Activated CD4-positive, alpha-beta T cell treated with anti-CD3 and anti-CD28 coated beads, Interleukin-2, amount 10 ng/mL, durations not matched to agents 7 days and 5 days (primary cell): ENCODE results near the gene NPFFR1. TPM values are rescaled to one million over a fixed set of nuclear protein-coding genes. Genes with fewer than 3 reads are reported as not detected.

Source experiments
- CTCF ChIA-PET: fragments of 350-600 bp; sonication (Branson Sonifier 250); formaldehyde crosslinking; loops from one replicate; lab custom pipeline; 2021; ENCODE audit warnings: antibody characterized with exemption; lab: Charles Lee
- POLR2A ChIA-PET: fragments of 350-600 bp; sonication (Branson Sonifier 250); formaldehyde crosslinking; loops from one replicate; lab custom pipeline; 2021; ENCODE audit warnings: antibody characterized with exemption; lab: Charles Lee
- DNase-seq: peaks from one replicate; pipeline ENCODE4 v3.0.0-alpha.2; 2020
- H3K27ac Mint-ChIP-seq: one replicate; pipeline ENCODE4 v1.8.0; 2021; ENCODE audit warnings: mild to moderate bottlenecking, moderate library complexity, mixed read lengths
- H3K27me3 Mint-ChIP-seq: one replicate; pipeline ENCODE4 v1.8.0; 2021; ENCODE audit warnings: mixed read lengths
- H3K36me3 Mint-ChIP-seq: one replicate; pipeline ENCODE4 v1.8.0; 2021; ENCODE audit warnings: low read depth, mixed read lengths
- H3K4me1 Mint-ChIP-seq: one replicate; pipeline ENCODE4 v1.8.0; 2021; ENCODE audit warnings: mixed read lengths
- H3K4me3 Mint-ChIP-seq: one replicate; pipeline ENCODE4 v1.8.0; 2021; ENCODE audit warnings: mild to moderate bottlenecking, moderate library complexity, mixed read lengths
- H3K9me3 Mint-ChIP-seq: one replicate; pipeline ENCODE4 v1.8.0; 2021; ENCODE audit warnings: mixed read lengths
- total RNA-seq, 2 experiments: library from RNA; stranded (reverse); gene quantifications; one replicate each; pipeline ENCODE4 v1.2.3, GENCODE V29; 2021

Gene NPFFR1, protein sequence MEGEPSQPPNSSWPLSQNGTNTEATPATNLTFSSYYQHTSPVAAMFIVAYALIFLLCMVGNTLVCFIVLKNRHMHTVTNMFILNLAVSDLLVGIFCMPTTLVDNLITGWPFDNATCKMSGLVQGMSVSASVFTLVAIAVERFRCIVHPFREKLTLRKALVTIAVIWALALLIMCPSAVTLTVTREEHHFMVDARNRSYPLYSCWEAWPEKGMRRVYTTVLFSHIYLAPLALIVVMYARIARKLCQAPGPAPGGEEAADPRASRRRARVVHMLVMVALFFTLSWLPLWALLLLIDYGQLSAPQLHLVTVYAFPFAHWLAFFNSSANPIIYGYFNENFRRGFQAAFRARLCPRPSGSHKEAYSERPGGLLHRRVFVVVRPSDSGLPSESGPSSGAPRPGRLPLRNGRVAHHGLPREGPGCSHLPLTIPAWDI
- total RNA-seq: not detected

DNA sequence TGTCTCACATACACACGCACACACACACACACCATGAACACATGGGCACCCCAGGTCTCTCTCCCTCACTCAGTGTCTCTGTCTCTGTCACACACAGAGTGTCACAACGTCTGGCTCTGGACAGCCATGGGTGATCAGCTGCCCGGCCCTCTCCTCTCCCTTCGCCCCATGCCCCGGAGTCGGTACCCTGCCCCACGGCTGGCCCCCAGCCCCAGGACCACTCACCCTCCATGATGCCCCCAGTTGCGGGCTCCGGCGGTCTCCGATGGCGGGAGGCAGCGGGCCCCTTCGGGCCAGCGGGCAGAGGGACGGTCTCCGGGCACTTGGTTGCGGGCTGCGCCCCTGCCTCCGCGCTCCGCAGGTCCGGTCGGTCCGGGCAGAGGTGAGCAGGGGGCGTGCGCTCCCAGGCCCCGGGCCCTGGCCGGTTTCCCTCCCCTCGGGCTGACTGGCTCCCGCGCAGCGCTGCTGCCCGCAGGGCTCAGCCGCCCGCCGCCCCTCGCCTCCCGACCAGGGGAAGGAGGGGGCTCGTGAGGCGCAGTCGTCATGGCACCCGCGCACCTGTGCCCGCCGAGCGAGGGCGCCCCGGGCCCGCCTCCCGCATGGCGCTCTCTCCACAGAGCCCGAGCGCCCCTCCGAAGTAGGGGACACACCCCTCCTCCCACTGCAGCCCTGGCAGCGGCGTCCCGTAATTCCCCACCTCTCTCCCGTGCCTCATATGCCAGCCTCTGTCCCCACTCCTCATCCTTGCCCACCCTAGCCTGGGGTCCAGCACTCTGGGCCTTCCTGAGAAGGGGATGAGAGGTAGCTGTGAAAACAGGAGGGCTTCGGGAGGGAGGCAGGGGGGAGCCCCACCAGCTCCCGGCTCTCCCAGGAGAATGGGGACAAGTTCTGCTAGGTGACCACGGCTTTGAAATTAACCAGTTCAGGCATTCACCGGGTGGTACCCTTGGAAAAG is at the start of gene NPFFR1:
Gene NPFFR1 (minus strand): TSS at position 560 of the 955 bp plus-strand sequence. CDS start 328 bp downstream, at position 232.
- no peak within 1 kb of the TSS for H3K27ac Mint-ChIP-seq
- no peak for DNase-seq
- no peak within 1 kb of the TSS for H3K4me3 Mint-ChIP-seq
- no peaks in the 10 kb centered on the region for H3K36me3 Mint-ChIP-seq
- ChIA-PET POLR2A (no interaction called here), CTCF (interaction anchor here (1.0 to 2.5 kb wide), 3 partner anchors 11 to 17 kb away, joined by 3 to 10 read pairs (median 3); no protein-coding TSS in a partner anchor)
- peaks cover 66% of the 10 kb centered on the region for H3K27me3 Mint-ChIP-seq
- no peaks in the 10 kb centered on the region for H3K9me3 Mint-ChIP-seq
- H3K4me1 Mint-ChIP-seq: peaks cover 5% of the 10 kb centered on the region

DNA sequence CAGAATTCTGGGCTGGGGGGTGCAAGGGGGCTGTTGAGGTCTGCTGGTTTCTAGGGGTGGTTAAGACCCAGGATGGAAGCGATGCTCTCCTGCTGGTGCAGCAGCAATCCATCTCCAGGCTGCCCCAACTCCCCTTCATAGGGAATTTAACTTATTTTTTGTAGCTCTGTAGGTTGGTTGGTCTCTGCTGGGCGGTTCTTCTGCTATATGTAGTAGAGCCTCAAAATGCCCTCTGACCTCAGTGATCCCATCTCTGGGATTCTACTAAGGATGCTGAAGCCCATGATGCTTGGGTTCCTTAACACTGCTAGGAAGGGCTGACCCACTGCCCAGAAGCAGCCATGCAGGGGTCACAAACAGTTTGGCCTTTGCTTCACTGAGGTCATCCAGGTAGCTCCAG is 49.5 kb upstream of the NPFFR1 start:
- ChIA-PET CTCF (interaction anchor here (1.1 to 1.6 kb wide), 3 partner anchors 9 to 112 kb away, joined by 3 to 5 read pairs (median 3); no protein-coding TSS in a partner anchor), POLR2A (no interaction called here)
- H3K4me3 Mint-ChIP-seq: no peak overlapping the region
- peaks cover 17% of the 10 kb centered on the region for H3K9me3 Mint-ChIP-seq
- DNase-seq: no peak
- H3K4me1 Mint-ChIP-seq: peaks cover 22% of the 10 kb centered on the region
- no peaks in the 10 kb centered on the region for H3K27me3 Mint-ChIP-seq
- peaks cover 18% of the 10 kb centered on the region for H3K36me3 Mint-ChIP-seq
- no peak overlapping the region for H3K27ac Mint-ChIP-seq

DNA sequence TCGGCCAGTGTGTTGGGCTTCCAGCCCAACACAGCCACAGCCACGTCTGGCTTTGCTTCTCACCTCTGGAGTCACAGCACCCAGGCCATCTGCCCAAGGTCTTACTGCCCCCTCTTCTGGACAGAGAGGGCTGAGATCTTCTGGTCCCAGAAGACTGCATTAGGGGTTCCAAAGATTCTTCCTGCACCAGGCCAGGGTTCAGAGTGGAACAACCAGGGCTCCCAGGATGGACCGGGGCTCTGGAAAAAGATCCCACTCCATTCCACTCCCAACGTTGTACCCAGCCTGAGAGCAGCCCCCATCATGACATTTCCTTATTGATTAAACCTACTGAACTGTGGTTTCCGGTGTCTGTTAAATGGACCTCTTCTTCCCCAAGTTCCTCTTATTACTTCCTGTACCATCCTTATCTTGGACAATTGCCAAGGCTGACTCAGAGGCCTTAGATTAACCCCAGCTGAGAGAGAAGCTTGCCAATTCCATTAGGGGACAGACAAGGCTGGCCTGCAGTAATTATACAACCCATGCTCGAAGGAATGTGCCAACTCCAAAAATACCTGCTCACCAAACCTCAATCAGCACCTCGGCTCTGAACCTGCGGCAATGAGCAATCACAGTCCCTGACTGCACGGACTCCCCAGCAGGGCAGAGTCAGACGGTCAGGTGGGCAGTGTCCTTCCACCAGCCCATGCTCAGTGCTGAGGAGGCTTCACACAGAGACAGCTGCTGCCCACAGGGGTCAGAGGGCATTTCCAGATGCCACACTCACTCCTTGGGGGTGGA is 47.9 kb upstream of the NPFFR1 start:
- H3K4me3 Mint-ChIP-seq: no peak overlapping the region
- no peak overlapping the region for H3K27ac Mint-ChIP-seq
- ChIA-PET CTCF (interaction anchor here (1.6 kb wide), 1 partner anchor 110 kb away, joined by 5 read pairs; no protein-coding TSS in a partner anchor), POLR2A (no interaction called here)
- H3K36me3 Mint-ChIP-seq: peaks cover 15% of the 10 kb centered on the region
- peaks cover 22% of the 10 kb centered on the region for H3K4me1 Mint-ChIP-seq
- peaks cover 17% of the 10 kb centered on the region for H3K9me3 Mint-ChIP-seq
- DNase-seq: peak; percentile 17
- no peaks in the 10 kb centered on the region for H3K27me3 Mint-ChIP-seq

DNA sequence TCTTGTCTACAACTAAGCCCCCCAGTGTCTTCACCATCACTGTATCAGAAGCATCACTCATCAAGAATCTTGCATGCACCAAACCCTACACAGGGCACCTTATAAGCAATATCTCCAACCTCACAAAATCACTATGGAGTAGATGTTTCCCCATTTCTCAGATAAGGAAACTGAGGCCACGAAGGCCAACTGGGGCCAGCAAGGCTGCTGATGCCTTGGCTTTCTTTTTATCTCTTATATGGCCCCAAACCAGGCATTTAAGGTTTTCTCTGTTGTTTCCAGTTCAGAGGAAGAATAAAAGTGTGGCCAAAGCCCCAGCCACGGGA is 47.3 kb upstream of the NPFFR1 start:
- Mint-ChIP-seq H3K27ac (peak overlapping the region; percentile 37), H3K4me3 (no peak overlapping the region), H3K4me1 (peaks cover 22% of the 10 kb centered on the region), H3K9me3 (peaks cover 12% of the 10 kb centered on the region), H3K36me3 (peaks cover 9% of the 10 kb centered on the region), H3K27me3 (no peaks in the 10 kb centered on the region)
- POLR2A ChIA-PET: no interaction called here
- CTCF ChIA-PET: no interaction called here
- no peak for DNase-seq

DNA sequence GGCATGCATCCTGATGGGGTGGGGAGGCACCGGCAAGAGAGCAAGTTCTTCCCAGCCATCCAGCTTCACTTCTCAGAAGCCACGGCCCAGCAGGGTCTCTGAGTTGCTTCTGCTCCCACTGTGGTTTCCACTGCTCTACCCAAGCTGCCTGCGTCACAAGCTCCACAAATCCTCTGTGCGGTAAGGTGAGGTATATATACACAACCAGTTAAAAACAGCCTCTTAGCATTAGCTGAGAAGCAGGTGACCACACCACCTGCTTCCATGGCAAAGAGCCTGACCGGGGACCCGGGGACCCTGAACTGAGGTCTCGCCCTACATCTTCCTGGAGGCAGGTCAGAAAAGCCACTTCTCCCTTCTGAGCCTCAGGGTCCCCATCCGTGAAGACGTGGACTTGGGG is 46.9 kb upstream of the NPFFR1 start:
- CTCF ChIA-PET: no interaction called here
- peak overlapping the region; percentile 37 for H3K27ac Mint-ChIP-seq
- peaks cover 6% of the 10 kb centered on the region for H3K36me3 Mint-ChIP-seq
- peaks cover 7% of the 10 kb centered on the region for H3K9me3 Mint-ChIP-seq
- H3K27me3 Mint-ChIP-seq: no peaks in the 10 kb centered on the region
- H3K4me3 Mint-ChIP-seq: no peak overlapping the region
- POLR2A ChIA-PET: no interaction called here
- peaks cover 23% of the 10 kb centered on the region for H3K4me1 Mint-ChIP-seq
- DNase-seq: no peak

DNA sequence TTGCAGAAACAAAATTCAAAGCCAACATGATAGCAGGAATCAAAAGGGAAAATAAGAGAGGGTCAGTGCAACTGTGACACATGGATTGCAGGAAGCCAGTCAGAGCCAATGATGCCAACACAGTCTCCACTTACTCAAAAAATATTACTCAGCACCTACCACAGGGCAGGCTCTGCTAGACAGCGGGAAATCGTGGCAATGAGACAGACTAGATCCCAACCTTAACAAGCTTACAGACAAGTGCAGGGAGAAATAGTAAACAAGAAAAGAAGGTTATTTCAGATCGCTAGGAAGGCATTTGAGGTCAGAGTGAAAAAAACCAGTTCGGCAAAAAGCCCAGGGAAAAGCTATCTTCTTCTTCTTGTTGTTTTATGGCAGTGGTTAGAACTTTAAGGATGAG is 45.2 kb upstream of the NPFFR1 start:
- H3K27ac Mint-ChIP-seq: peak overlapping the region; percentile 47
- no peak overlapping the region for H3K4me3 Mint-ChIP-seq
- CTCF ChIA-PET: interaction anchor here (0.9 kb wide), 1 partner anchor 35 kb away, joined by 3 read pairs; no protein-coding TSS in a partner anchor
- POLR2A ChIA-PET: no interaction called here
- H3K36me3 Mint-ChIP-seq: peaks cover 3% of the 10 kb centered on the region
- no peaks in the 10 kb centered on the region for H3K27me3 Mint-ChIP-seq
- no peak for DNase-seq
- H3K9me3 Mint-ChIP-seq: peaks cover 4% of the 10 kb centered on the region
- peaks cover 37% of the 10 kb centered on the region for H3K4me1 Mint-ChIP-seq

DNA sequence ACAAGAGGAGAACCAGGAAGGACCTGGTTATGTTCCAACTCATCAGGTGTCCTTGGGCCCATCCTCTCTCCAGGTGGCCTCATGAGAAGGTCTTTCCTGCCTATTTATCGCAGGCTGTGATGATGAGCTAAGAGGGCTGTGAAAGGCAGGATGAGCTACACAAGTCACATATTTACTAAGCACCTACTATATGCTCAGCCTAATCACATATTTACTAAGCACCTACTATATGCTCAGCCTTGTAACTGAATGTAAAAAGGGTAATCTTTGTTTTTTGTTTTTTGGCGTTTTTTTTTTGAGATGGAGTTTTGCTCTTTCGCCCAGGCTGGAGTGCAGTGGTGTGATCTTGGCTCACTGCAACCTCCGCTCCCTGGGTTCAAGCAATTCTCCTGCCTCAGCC is 44.2 kb upstream of the NPFFR1 start:
- H3K36me3 Mint-ChIP-seq: peaks cover 3% of the 10 kb centered on the region
- H3K9me3 Mint-ChIP-seq: no peaks in the 10 kb centered on the region
- no peak for DNase-seq
- POLR2A ChIA-PET: no interaction called here
- H3K4me1 Mint-ChIP-seq: peaks cover 47% of the 10 kb centered on the region
- H3K27ac Mint-ChIP-seq: no peak overlapping the region
- no peaks in the 10 kb centered on the region for H3K27me3 Mint-ChIP-seq
- H3K4me3 Mint-ChIP-seq: no peak overlapping the region
- CTCF ChIA-PET: no interaction called here

DNA sequence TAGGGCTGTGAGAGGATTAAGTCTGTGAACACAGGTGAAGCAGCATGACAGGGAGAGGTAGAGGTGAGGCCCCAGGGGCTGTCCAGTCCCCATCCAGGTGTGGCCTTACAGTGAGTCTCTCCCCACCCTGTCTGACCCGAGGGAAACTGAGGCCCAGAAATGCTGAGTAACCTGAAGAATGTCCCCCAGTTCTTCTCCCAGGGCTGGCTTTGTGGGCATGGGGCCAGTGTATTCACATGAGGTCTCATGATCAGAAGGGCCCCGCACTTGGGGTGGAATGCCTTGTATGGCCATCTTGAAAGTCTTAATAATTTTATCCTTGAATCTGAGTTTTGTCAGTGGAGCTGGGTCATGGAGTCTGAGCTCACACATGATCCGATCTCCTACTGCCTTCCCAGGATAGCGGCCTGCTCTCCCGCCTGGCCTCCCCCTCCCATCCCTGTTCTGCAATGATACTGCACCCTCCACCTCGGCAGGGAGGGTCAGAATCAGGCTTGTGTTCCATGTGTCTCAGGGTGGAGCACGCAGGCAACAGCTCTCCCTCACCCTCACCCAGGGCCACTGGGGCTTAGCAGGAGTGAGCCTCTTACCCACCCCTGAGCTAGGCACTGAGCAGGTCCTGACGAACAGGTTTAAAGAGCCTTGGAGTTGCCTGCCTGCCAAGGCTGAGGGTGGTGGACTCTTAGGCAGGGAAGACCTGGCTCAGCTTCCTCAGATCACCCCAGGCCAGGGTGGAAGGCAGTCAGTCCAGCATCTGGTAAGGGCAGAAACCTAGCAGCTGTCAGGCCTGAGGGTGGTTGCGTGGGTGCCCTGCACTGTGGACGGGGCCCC is 41.4 kb upstream of the NPFFR1 start:
- POLR2A ChIA-PET: no interaction called here

DNA sequence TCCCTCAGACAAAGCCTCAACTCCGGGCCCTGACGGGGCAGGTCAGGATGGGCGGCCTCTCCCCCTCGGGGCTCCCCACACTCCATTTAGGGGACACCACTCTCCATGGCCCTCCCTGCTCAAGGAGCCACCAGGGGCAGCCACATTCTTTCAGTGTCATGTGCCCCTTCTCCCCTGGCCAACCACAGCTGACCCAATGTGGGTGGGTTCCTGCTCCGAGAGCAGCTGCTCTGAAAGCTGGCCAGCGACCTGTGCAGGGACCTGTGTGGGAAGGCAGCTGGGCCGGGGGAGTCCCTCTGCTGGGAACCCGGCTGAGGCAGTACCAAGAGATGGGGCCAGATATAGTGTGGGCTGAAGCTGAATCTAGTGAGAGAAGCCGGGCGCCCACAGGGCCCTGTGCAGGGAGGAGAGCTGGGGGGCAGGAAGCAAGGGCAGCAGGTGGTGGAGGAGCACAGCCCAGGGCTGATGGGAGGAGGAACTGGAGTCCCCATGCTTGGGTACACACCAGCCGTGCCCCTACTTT is 40.6 kb upstream of the NPFFR1 start:
- no peaks in the 10 kb centered on the region for H3K27me3 Mint-ChIP-seq
- ChIA-PET POLR2A (no interaction called here), CTCF (interaction anchor here (0.7 kb wide), 1 partner anchor 9 kb away, joined by 3 read pairs; no protein-coding TSS in a partner anchor)
- H3K36me3 Mint-ChIP-seq: no peaks in the 10 kb centered on the region
- H3K27ac Mint-ChIP-seq: peak overlapping the region; percentile 73
- no peaks in the 10 kb centered on the region for H3K9me3 Mint-ChIP-seq
- no peak for DNase-seq
- no peak overlapping the region for H3K4me3 Mint-ChIP-seq
- H3K4me1 Mint-ChIP-seq: peaks cover 35% of the 10 kb centered on the region

More for the DNA sequence above, 41.4 kb upstream of the NPFFR1 start:
- Mint-ChIP-seq H3K27me3 (no peaks in the 10 kb centered on the region), H3K4me3 (no peak overlapping the region), H3K36me3 (no peaks in the 10 kb centered on the region), H3K4me1 (peaks cover 35% of the 10 kb centered on the region), H3K9me3 (no peaks in the 10 kb centered on the region), H3K27ac (peak overlapping the region; percentile 11)
- CTCF ChIA-PET: no interaction called here
- DNase-seq: no peak

DNA sequence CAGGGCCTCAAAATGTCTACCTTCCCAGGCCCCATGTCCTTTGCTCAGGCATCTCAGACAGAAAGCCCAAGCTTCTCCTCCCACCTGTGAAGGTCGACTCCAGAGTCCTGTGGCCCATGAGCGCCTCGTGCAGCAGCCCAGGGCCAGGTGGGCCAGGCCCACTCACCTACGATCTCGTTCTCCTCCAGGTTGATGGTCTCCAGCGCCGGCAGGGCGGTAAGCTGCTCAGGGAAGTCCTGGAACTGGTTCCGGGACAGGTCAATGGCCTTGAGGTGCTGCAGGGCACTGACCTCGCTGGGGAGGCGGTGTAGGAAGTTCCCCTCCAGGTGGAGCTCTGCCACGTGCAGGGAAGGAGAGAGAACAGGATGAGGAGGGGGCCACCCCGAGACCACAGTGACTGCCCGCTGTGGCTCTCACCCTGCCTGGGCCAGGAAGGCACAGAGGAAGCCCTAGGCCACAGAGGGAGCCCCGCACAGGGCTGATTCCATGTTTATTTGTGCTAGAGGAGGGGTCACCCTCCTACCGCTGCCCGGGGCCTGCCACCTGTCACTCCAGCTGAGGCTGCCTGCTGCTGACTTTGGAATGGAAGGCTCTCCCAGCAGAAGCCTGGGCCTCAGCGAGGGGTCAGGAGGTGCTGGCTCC is 40.0 kb upstream of the NPFFR1 start:
- Mint-ChIP-seq H3K9me3 (no peaks in the 10 kb centered on the region), H3K4me1 (peaks cover 35% of the 10 kb centered on the region), H3K27ac (peak overlapping the region; percentile 91), H3K36me3 (no peaks in the 10 kb centered on the region), H3K4me3 (no peak overlapping the region), H3K27me3 (no peaks in the 10 kb centered on the region)
- CTCF ChIA-PET: interaction anchor here (0.7 kb wide), 1 partner anchor 10 kb away, joined by 3 read pairs; no protein-coding TSS in a partner anchor
- POLR2A ChIA-PET: no interaction called here
- DNase-seq: no peak

DNA sequence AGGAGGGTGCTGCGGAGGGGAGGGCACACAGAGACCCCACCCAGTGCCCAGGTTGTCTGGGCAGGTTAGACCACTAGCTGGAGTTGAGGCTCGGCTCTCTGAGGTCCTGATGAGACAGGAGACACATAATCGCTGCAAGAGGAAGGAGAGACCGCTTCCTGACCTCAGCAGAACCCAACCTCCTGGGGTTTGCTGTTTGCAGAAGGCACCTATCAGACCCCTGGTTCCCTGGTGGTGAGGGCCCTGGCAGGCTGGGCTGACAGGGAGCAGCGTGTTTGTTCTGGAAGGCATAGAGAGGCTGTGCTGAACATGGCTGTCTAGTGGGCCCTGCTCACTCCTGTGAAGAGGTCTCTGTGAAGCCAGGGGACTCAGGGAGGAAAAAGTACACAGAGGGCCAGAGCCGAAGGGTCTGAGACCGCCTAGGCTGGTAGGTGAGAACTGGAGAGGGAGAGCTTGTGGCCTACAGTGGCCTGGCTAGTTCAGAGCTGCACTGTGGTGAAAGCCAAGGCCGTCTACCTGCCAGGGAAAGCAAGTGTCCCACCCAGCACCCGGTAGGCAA is 39.4 kb upstream of the NPFFR1 start:
- Mint-ChIP-seq H3K9me3 (no peaks in the 10 kb centered on the region), H3K27me3 (no peaks in the 10 kb centered on the region), H3K4me1 (peaks cover 35% of the 10 kb centered on the region), H3K4me3 (no peak overlapping the region), H3K36me3 (no peaks in the 10 kb centered on the region), H3K27ac (peak overlapping the region; percentile 91)
- CTCF ChIA-PET: no interaction called here
- POLR2A ChIA-PET: no interaction called here
- DNase-seq: peak; percentile 49
